Fibroblast of the aortic adventitia (primary cell): ENCODE data around the gene CLASRP. TPM values are rescaled to one million over a fixed set of nuclear protein-coding genes. Genes with fewer than 3 reads are reported as not detected.

Source experiments
- DNase-seq: peaks from one replicate; pipeline ENCODE4 v3.0.0-alpha.2; 2010; ENCODE audit warnings: low read depth
- H3K4me3 ChIP-seq: 2 replicates; pipeline ENCODE4 v1.5.1; 2011; ENCODE audit warnings: low read depth, mild to moderate bottlenecking, control low read depth, low read length, moderate library complexity
- CTCF ChIP-seq: IDR thresholded peaks from 2 replicates; pipeline ENCODE4 v1.5.1; 2011; ENCODE audit warnings: mild to moderate bottlenecking, low read length, control low read depth, inconsistent platforms; ENCODE audit not compliant: insufficient read depth
- total RNA-seq: library from RNA; depleted of rRNA; stranded (reverse); fragments of >200 nt; gene quantifications from 2 replicates; pipeline ENCODE4 v1.2.3, GENCODE V29; 2012; ENCODE audit warnings: low replicate concordance

CLASRP gene
- total RNA-seq, 1 donor, result 32.4 TPM

- no peak for DNase-seq
- TF ChIP-seq CTCF, result no peak
- no peak overlapping the region for H3K4me3 ChIP-seq
Measured at GRCh38 chr19:45009625-45010255, 29.1 kb upstream of the CLASRP start.

GRCh38 chr19:45010306-45010705 is 28.5 kb upstream of the CLASRP start:
- H3K4me3 ChIP-seq, result no peak overlapping the region
- no peak for DNase-seq
- TF ChIP-seq CTCF, result no peak

GRCh38 chr19:45011959-45012358 is 26.9 kb upstream of the CLASRP start:
- H3K4me3 ChIP-seq, result no peak overlapping the region
- DNase-seq, result no peak
- TF ChIP-seq CTCF, result no peak

DNA sequence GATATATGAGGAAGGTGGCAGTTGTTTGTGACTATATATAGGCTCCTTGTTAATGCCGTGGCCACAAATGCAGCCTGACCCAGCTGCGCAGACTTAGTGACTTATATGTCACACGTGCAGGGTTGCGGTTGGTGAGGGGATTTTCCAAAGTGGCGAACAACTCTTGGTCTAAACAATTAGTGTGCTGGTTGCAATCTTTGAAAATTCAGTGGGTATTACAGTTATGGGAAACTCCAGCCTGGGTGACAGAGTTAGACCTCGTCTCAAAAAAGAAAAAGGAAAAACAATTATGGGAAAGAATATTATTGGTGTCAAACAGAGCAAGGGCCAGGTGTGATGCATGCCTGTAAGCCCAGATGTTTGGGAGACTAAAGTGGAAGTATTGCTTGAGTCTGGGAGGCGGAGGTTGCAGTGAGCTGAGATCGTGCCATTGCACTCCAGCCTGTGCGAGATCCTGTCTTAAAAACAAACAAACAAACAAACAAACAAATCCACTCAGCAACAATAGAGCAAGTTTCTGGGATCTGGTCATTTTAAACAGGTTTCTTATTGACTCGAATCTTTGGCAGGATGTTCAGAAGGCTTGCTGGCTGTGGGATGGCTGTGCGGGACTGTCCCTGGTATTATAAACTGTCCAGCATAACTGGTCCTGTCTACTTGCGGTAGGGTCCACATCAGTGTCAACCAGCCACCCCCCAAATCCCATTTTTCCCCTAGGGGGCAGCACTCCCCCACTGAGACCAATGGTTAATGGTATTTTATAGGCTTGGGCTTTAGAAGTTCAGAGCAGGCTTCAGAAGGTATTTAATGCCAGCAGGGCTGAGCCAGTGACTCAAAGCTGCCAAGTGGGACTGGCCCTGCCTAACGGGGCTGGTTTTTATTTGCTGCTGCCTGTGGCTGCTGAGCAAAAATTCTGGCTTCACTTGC is 22.2 kb upstream of the CLASRP start:
- peak; percentile 87 for DNase-seq
- no peak overlapping the region for H3K4me3 ChIP-seq
- peak; percentile 79 for TF ChIP-seq CTCF

DNA sequence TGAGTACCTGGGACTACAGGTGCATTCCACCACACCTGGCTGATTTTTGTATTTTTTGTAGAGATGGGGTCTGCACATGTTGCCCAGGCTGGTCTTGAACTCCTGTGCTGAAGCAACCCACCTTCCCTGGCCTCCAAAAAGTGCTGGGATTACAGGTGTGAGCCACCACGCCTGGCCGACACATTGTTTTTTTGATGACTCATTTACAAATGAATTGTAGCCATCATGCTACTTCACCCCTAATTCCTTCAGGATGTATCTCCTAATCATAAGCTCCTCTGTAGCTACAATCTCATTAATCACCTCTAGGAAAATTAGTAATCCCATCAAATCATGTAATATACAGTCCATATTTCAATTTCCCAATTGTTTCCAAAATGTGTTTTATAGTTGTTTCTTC is 19.7 kb upstream of the CLASRP start:
- H3K4me3 ChIP-seq, result no peak overlapping the region
- DNase-seq, result no peak
- TF ChIP-seq CTCF, result no peak

DNA sequence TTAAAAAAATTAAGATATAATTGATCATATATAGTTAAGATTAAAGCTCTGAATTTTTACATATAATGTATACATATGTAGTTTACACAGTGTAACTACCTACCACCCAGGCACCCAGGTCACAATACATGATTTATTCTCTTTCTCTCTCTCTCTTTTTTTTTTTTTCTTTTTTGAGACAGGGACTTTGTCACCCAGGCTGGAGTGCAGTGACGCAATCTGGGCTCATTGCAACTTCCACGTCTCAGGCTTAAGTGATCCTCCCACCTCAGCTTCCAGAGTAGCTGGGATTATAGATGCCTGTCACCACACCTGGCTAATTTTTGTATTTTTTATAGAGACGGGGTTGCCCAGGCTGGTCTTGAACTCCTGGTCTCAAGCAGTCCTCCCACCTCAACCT is 18.8 kb upstream of the CLASRP start:
- TF ChIP-seq CTCF, result no peak
- no peak for DNase-seq
- H3K4me3 ChIP-seq, result no peak overlapping the region
